Measurements from ENCODE around the gene MDH1.

GRCh38 chr2:63632382-63632781 lies 43.6 kb downstream of the MDH1 start:
- TF ChIP-seq POLR2A (IDR thresholded peaks at IDR 0.05), result no peak
- TF ChIP-seq, protein P1, sequence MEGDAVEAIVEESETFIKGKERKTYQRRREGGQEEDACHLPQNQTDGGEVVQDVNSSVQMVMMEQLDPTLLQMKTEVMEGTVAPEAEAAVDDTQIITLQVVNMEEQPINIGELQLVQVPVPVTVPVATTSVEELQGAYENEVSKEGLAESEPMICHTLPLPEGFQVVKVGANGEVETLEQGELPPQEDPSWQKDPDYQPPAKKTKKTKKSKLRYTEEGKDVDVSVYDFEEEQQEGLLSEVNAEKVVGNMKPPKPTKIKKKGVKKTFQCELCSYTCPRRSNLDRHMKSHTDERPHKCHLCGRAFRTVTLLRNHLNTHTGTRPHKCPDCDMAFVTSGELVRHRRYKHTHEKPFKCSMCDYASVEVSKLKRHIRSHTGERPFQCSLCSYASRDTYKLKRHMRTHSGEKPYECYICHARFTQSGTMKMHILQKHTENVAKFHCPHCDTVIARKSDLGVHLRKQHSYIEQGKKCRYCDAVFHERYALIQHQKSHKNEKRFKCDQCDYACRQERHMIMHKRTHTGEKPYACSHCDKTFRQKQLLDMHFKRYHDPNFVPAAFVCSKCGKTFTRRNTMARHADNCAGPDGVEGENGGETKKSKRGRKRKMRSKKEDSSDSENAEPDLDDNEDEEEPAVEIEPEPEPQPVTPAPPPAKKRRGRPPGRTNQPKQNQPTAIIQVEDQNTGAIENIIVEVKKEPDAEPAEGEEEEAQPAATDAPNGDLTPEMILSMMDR (IDR thresholded peaks at IDR 0.05), result no peak
- no peak for TF ChIP-seq POLR2AphosphoS5 (IDR thresholded peaks at IDR 0.05)
- TF ChIP-seq EP300 (IDR thresholded peaks at IDR 0.05), result no peak
